H9 (cell line): Measurements from ENCODE around the gene SLC25A4. TPM values are rescaled to one million over a fixed set of nuclear protein-coding genes. Genes with fewer than 3 reads are reported as not detected.

Source experiments
- DNase-seq: peaks from one replicate; pipeline ENCODE4 v3.0.0-alpha.2; 2017
- H2AFZ ChIP-seq: one replicate; pipeline ENCODE4 v1.6.1; 2013; ENCODE audit warnings: mild to moderate bottlenecking, low read length, control low read depth, moderate library complexity
- H2AK5ac ChIP-seq: 2 replicates; pipeline ENCODE4 v1.6.1; 2013; ENCODE audit warnings: low read length, control low read depth, mixed read lengths; ENCODE audit not compliant: insufficient read length
- H2BK120ac ChIP-seq: one replicate; pipeline ENCODE4 v1.6.1; 2013; ENCODE audit warnings: low read depth, mild to moderate bottlenecking, low read length, control low read depth, inconsistent platforms; ENCODE audit not compliant: poor library complexity, severe bottlenecking
- H2BK12ac ChIP-seq: 2 replicates; pipeline ENCODE4 v1.6.1; 2013; ENCODE audit warnings: low read length, control low read depth, mixed read lengths, low read depth; ENCODE audit not compliant: insufficient read length
- H2BK15ac ChIP-seq: 2 replicates; pipeline ENCODE4 v1.6.1; 2013; ENCODE audit warnings: low read depth, low read length, control low read depth
- H2BK20ac ChIP-seq: one replicate; pipeline ENCODE4 v1.6.1; 2013; ENCODE audit warnings: low read depth, mild to moderate bottlenecking, low read length, control low read depth, inconsistent platforms; ENCODE audit not compliant: poor library complexity, severe bottlenecking
- H2BK5ac ChIP-seq: 2 replicates; pipeline ENCODE4 v1.6.1; 2013; ENCODE audit warnings: low read length, control low read depth, mixed read lengths; ENCODE audit not compliant: insufficient read length
- H3K14ac ChIP-seq: 2 replicates; pipeline ENCODE4 v1.6.1; 2013; ENCODE audit warnings: low read length, control low read depth; ENCODE audit not compliant: insufficient read depth
- H3K18ac ChIP-seq: 2 replicates; pipeline ENCODE4 v1.6.1; 2013; ENCODE audit warnings: low read depth, mild to moderate bottlenecking, mixed read lengths, low read length, control low read depth; ENCODE audit not compliant: insufficient read length
- H3K23ac ChIP-seq: 2 replicates; pipeline ENCODE4 v1.6.1; 2013; ENCODE audit warnings: low read length, control low read depth, mixed read lengths, low read depth; ENCODE audit not compliant: insufficient read length
- H3K23me2 ChIP-seq: 2 replicates; pipeline ENCODE4 v1.6.1; 2013; ENCODE audit warnings: low read depth, mild to moderate bottlenecking, mixed read lengths, low read length, control low read depth; ENCODE audit not compliant: insufficient read length, poor library complexity, severe bottlenecking
- H3K27ac ChIP-seq: 2 replicates; pipeline ENCODE4 v1.5.1; 2013; ENCODE audit warnings: low read length, control low read depth, mixed read lengths, low read depth; ENCODE audit not compliant: insufficient read length
- H3K27me3 ChIP-seq: 2 replicates; pipeline ENCODE4 v1.6.1; 2013; ENCODE audit warnings: low read length, control low read depth, inconsistent platforms; ENCODE audit not compliant: insufficient read depth
- H3K4ac ChIP-seq: 2 replicates; pipeline ENCODE4 v1.6.1; 2013; ENCODE audit warnings: low read depth, mild to moderate bottlenecking, control low read depth, inconsistent platforms, low read length, moderate library complexity
- H3K4me1 ChIP-seq: 2 replicates; pipeline ENCODE4 v1.6.1; 2013; ENCODE audit warnings: low read length, control low read depth, inconsistent platforms; ENCODE audit not compliant: insufficient read depth
- H3K4me2 ChIP-seq: 2 replicates; pipeline ENCODE4 v1.6.1; 2013; ENCODE audit warnings: low read length, control low read depth, mixed read lengths; ENCODE audit not compliant: insufficient read length, insufficient read depth
- H3K56ac ChIP-seq: 2 replicates; pipeline ENCODE4 v1.6.1; 2013; ENCODE audit warnings: low read depth, mild to moderate bottlenecking, mixed read lengths, low read length, control low read depth; ENCODE audit not compliant: insufficient read length
- H3K79me1 ChIP-seq: 2 replicates; pipeline ENCODE4 v1.6.1; 2013; ENCODE audit warnings: low read depth, mild to moderate bottlenecking, moderate library complexity, low read length, control low read depth, inconsistent platforms; ENCODE audit not compliant: insufficient read depth, poor library complexity, severe bottlenecking
- H3K79me2 ChIP-seq: 2 replicates; pipeline ENCODE4 v1.6.1; 2013; ENCODE audit warnings: low read length, control low read depth, inconsistent platforms; ENCODE audit not compliant: insufficient read depth
- H3K9ac ChIP-seq: 2 replicates; pipeline ENCODE4 v1.6.1; 2013; ENCODE audit warnings: low read length, control low read depth, mixed read lengths; ENCODE audit not compliant: insufficient read length; ENCODE audit errors: extremely low read depth
- H3K9me3 ChIP-seq: one replicate; pipeline ENCODE4 v1.6.1; 2013; ENCODE audit warnings: low read depth, low read length, inconsistent platforms; ENCODE audit not compliant: control insufficient read depth
- H3T11ph ChIP-seq: one replicate; pipeline ENCODE4 v1.6.1; 2013; ENCODE audit warnings: mild to moderate bottlenecking, low read length, control low read depth, inconsistent platforms
- H4K20me1 ChIP-seq: one replicate; pipeline ENCODE4 v1.6.1; 2013; ENCODE audit not compliant: control insufficient read depth, insufficient read length, insufficient read depth
- H4K5ac ChIP-seq: 2 replicates; pipeline ENCODE4 v1.6.1; 2013; ENCODE audit warnings: low read depth, mild to moderate bottlenecking, mixed read lengths, low read length, control low read depth; ENCODE audit not compliant: insufficient read length
- H4K8ac ChIP-seq: replicated peaks from 2 replicates; pipeline ENCODE4 v1.6.1; 2013; ENCODE audit warnings: low read length, control low read depth, mixed read lengths, low read depth; ENCODE audit not compliant: insufficient read length
- H4K91ac ChIP-seq: 2 replicates; pipeline ENCODE4 v1.6.1; 2013; ENCODE audit warnings: low read depth, mild to moderate bottlenecking, moderate library complexity, mixed read lengths, low read length, control low read depth; ENCODE audit not compliant: insufficient read length
- H3K27ac Mint-ChIP-seq, 3 experiments: 2 replicates in 2 of 3; 3 replicates in 1 of 3; pipeline ENCODE4 v1.8.0; 2020 to 2021; ENCODE audit warnings: mixed read lengths in 3 of 3, mild to moderate bottlenecking in 1 of 3, moderate library complexity in 1 of 3
- H3K27me3 Mint-ChIP-seq: 2 replicates; pipeline ENCODE4 v1.8.0; 2021; ENCODE audit warnings: low read depth, mild to moderate bottlenecking, moderate library complexity, mixed read lengths
- H3K36me3 Mint-ChIP-seq, 3 experiments: 2 replicates in 2 of 3; 3 replicates in 1 of 3; pipeline ENCODE4 v1.8.0; 2020 to 2021; ENCODE audit warnings: low read depth in 3 of 3, mixed read lengths in 3 of 3; ENCODE audit not compliant: insufficient read depth in 1 of 3
- H3K4me1 Mint-ChIP-seq, 2 experiments: 2 replicates each; pipeline ENCODE4 v1.8.0; 2020; ENCODE audit warnings: mixed read lengths in 2 of 2
- H3K4me3 Mint-ChIP-seq, 2 experiments: 2 replicates in 1 of 2; 3 replicates in 1 of 2; pipeline ENCODE4 v1.8.0; 2020 to 2021; ENCODE audit warnings: mild to moderate bottlenecking in 2 of 2, mixed read lengths in 2 of 2, moderate library complexity in 1 of 2
- H3K9me3 Mint-ChIP-seq, 2 experiments: 2 replicates in 1 of 2; 3 replicates in 1 of 2; pipeline ENCODE4 v1.8.0; 2020; ENCODE audit warnings: mild to moderate bottlenecking in 2 of 2, mixed read lengths in 2 of 2, moderate library complexity in 1 of 2
- CTCF ChIP-seq: fragments of 200-600 bp; sonication (generic); conservative IDR thresholded peaks from 3 replicates; pipeline ENCODE4 v1.8.0; 2021; ENCODE audit warnings: antibody characterized with exemption, mild to moderate bottlenecking
- WGBS: extraction: QIAGEN DNeasy Blood & Tissue Kit; methylation state at CpG from one replicate; pipeline ENCODE4 v1.1.7; 2013; ENCODE audit warnings: missing lambda C conversion rate, low lambda C conversion rate, mixed read lengths; ENCODE audit not compliant: insufficient read length; ENCODE audit errors: extremely low coverage; 5-methylcytosine and 5-hydroxymethylcytosine counted together
- total RNA-seq: library from RNA; stranded (reverse); gene quantifications from 2 replicates; pipeline ENCODE4 v1.2.1, GENCODE V29; 2021

SLC25A4 gene
- total RNA-seq, 1 experiment from 2014 or later: 54.4 TPM

GRCh38 chr4:185183622-185184281 lies 40.7 kb downstream of the SLC25A4 start:
- no peak overlapping the region for H2BK5ac ChIP-seq
- H3K56ac ChIP-seq: no peak overlapping the region
- H3K4me3 Mint-ChIP-seq: no peak overlapping the region
- H3K9ac ChIP-seq: no peak overlapping the region
- peaks cover 1 to 8% (median 4%) of the 10 kb centered on the region in 3 experiments; a peak in 5 of 7 replicates for H3K36me3 Mint-ChIP-seq
- no peaks in the 10 kb centered on the region for H3K23me2 ChIP-seq
- H4K20me1 ChIP-seq: no peaks in the 10 kb centered on the region
- peak overlapping the region; percentile 6 for H3K27ac ChIP-seq
- no CpG with 5 or more reads among the region's 6 CpGs for WGBS
- H3K4ac ChIP-seq: no peak overlapping the region
- H3K79me2 ChIP-seq: no peaks in the 10 kb centered on the region; the same call in 1 of the 2 replicates
- no peak overlapping the region for H2AFZ ChIP-seq
- peak; percentile 90 for TF ChIP-seq CTCF
- no peaks in the 10 kb centered on the region for H3K9me3 ChIP-seq
- no peak overlapping the region for H4K91ac ChIP-seq
- no peak overlapping the region for H4K5ac ChIP-seq
- no peaks in the 10 kb centered on the region for H3K27me3 Mint-ChIP-seq
- H3K18ac ChIP-seq: no peak overlapping the region
- no peak overlapping the region for H2BK12ac ChIP-seq
- peak; percentile 47 for DNase-seq
- peak overlapping the region in 1 of 3 experiments; percentile 70; a peak in 1 of 7 replicates for H3K27ac Mint-ChIP-seq
- no peak overlapping the region for H3T11ph ChIP-seq
- H3K27me3 ChIP-seq: no peaks in the 10 kb centered on the region
- H2AK5ac ChIP-seq: no peak overlapping the region
- H4K8ac ChIP-seq: no peak overlapping the region
- H3K4me1 Mint-ChIP-seq: peaks cover 23 to 28% of the 10 kb centered on the region in 2 experiments
- H3K4me1 ChIP-seq: peaks cover 8% of the 10 kb centered on the region
- H2BK15ac ChIP-seq: no peak overlapping the region
- H3K4me2 ChIP-seq: no peak overlapping the region
- no peak overlapping the region for H2BK120ac ChIP-seq
- H3K9me3 Mint-ChIP-seq: no peaks in the 10 kb centered on the region
- H3K23ac ChIP-seq: no peak overlapping the region
- H3K14ac ChIP-seq: no peak overlapping the region
- H3K79me1 ChIP-seq: peaks cover 4% of the 10 kb centered on the region
- H2BK20ac ChIP-seq: no peak overlapping the region
